ENCODE measurements around the gene MYLK4.

The MYLK4 gene

DNA sequence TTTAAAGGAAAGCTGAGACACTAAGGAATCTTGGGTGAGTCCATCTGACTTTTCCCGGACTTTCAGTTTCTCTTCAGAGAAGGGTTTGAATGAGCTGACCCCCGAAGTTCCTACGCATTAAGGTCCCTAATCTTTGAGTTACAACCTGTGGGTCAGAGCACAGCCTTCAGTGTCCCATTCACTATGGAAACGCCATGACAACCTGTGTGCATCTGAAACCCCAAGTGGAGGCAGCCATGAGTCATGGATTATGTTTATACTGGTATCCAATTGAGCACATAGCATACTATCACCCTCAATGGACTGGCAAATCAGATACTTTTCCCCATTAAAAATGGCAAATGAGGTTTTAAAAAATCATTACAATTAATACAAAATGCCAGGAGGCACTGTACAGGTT, 11.4 kb downstream of the MYLK4 start:
- no peak overlapping the region for H3K27ac ChIP-seq
- TF ChIP-seq, protein P1, sequence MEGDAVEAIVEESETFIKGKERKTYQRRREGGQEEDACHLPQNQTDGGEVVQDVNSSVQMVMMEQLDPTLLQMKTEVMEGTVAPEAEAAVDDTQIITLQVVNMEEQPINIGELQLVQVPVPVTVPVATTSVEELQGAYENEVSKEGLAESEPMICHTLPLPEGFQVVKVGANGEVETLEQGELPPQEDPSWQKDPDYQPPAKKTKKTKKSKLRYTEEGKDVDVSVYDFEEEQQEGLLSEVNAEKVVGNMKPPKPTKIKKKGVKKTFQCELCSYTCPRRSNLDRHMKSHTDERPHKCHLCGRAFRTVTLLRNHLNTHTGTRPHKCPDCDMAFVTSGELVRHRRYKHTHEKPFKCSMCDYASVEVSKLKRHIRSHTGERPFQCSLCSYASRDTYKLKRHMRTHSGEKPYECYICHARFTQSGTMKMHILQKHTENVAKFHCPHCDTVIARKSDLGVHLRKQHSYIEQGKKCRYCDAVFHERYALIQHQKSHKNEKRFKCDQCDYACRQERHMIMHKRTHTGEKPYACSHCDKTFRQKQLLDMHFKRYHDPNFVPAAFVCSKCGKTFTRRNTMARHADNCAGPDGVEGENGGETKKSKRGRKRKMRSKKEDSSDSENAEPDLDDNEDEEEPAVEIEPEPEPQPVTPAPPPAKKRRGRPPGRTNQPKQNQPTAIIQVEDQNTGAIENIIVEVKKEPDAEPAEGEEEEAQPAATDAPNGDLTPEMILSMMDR (conservative IDR thresholded peaks at IDR 0.05), result no peak

DNA sequence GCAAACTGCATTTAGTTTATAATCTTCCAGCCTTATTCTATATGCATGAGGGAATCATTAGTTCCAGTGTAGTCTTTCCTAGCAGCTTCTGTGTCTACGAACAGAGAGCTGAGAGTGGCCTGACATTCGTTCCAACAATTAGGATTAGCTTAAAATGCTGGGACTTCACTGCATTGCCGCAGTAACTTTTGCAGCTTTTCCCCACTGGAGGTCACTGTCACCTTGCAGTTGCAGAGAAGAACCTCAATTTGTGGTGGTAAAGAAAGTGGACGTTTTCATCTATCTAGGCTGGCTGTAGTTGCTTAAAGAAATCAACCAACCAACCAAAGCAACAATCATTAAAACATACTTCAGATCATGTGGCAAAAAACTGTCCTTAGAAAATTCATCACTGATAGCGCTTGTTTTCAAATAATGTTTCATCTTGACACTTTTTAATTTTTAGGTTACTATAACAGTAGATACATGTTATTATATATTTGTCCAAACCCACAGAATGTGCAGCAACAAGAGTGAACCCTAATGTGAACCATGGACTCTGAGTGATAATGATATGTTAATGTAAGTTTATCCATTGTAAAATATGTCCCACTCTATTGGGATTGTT, 12.2 kb downstream of the MYLK4 start:
- TF ChIP-seq, protein P1 (conservative IDR thresholded peaks at IDR 0.05), result peak; percentile 82
- no peak overlapping the region for H3K27ac ChIP-seq

DNA sequence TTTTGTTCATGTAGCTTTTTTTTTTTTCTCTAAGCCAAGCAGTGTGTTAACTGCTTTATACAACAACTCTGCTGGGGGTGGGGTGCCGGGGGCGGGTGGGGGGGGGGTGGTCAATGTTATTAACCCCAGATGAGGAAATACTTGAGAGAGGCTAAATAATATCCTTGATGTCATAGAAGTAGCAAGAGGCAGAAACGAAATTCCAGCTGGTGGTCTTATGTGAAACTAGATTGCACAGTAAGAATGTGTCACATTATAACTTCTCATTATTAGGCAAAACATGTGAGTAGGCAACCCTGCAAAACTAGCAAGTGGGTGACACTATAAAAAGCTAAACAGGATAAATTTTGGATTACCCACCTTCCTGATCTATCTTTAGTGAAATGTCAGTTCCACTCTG, 12.8 kb downstream of the MYLK4 start:
- TF ChIP-seq, protein P1 (conservative IDR thresholded peaks at IDR 0.05), result no peak
- H3K27ac ChIP-seq, result no peak overlapping the region

DNA sequence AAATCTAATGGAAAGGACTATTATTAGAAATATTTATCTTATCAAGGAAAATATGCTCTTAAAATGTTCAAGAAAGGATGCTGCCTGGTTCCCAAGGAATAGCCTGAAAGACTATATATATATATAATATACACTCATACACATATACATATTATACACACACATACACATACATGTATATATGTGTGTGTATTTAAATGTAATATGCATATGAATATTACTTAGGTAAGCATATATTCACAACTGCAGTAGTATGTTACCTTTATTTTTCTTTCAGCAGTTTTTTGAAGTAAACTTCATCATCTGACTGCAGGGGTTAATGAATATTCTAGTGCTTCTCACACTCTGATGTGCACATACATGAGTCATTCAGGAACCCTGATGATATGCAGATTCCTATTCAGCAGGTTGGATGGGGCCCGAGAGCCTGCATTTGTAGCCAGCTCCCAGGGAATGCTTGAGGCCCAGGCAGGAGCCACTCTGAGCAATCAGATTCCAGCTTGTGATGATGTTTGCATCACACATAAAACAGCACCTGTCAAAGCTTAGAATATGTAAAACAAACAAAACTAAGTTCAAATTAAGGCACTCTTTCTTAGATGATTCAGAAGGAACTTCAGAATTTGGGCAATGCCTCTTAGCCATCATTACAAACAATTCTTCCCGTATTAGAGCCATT, 16.1 kb downstream of the MYLK4 start:
- peak overlapping the region; percentile 82 for H3K27ac ChIP-seq
- TF ChIP-seq, protein P1 (conservative IDR thresholded peaks at IDR 0.05), result no peak

DNA sequence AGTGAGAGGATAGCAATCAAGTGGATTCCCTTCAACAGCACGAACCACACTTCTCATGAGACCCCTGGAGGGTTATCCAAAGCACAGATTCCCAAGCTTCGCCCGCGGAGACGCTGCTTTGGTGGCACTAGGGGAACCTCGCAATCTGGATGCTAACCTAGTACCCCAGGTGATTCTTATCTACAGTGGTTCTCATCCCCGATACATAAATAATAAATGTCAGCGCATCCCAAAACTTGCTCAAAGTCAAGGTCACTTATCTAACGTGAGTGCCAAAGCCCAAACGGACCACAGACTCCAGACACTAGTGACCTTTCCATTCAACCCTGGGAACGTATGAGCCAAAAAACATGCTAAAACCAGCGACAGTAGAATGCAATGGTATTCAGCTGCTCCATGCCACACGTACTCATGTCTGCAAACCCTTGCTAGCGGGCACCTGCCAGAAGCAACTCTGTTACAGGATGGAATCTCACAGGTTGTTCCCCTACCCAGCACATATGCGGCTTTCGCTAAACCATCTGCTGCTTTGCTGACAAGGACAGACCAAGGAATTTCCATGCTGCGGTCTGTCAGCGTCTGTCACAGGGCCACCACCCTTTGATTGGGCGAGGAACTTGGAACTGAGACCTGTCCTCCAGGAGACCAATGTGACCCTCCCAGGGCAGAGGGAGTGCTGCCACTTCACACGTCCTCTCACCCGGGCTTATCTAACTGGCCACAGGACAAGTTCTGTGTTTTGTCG, 16.8 kb downstream of the MYLK4 start:
- H3K27ac ChIP-seq, result peak overlapping the region; percentile 82
- TF ChIP-seq, protein P1 (conservative IDR thresholded peaks at IDR 0.05), result no peak

DNA sequence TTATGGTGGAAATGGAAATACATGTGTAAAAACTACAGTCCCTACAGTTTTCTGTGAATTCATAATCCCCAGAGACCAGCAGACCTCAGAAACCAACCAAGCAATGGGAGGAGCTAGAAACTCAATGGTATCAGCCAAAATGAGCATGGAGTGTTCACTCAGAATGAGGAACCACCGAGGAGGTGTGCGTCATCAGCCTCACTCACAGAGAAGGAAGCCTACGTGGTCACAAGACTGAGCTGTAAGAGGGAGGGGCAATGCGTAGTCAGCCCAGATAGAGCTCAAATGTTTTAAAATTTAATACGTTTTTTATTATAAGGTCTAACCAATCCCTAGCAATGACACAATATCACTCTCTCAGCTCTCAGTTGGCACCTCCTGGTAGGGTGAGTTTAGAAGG, 17.4 kb downstream of the MYLK4 start:
- peak overlapping the region; percentile 82 for H3K27ac ChIP-seq

More for the DNA sequence above, 17.4 kb downstream of the MYLK4 start:
- TF ChIP-seq, protein P1 (conservative IDR thresholded peaks at IDR 0.05), result no peak
